K562 (cell line): ENCODE results near the gene PPM1N. TPM values are rescaled to one million over a fixed set of nuclear protein-coding genes. Genes with fewer than 3 reads are reported as not detected.

Experiments
- ATF2 ChIP-seq: sonication (generic); formaldehyde crosslinking; IDR thresholded peaks from 2 replicates; pipeline ENCODE4 v1.8.1; 2022; ENCODE audit warnings: missing genetic modification reagents
- CBFB ChIP-seq: sonication (generic); formaldehyde crosslinking; IDR thresholded peaks from 2 replicates; pipeline ENCODE4 v1.4.0; 2020; ENCODE audit warnings: mild to moderate bottlenecking, missing genetic modification reagents
- CCAR2 ChIP-seq: fragments of 200-400 bp; formaldehyde crosslinking; IDR thresholded peaks from 2 replicates; pipeline ENCODE4 v1.6.1; 2017; ENCODE audit warnings: mild to moderate bottlenecking, low read depth, low read length
- EGR1 ChIP-seq: fragments of 450-650 bp; conservative IDR thresholded peaks from 2 replicates; pipeline ENCODE4 v1.6.1; 2017; ENCODE audit warnings: mild to moderate bottlenecking
- ETV1 ChIP-seq: fragments of 450-650 bp; conservative IDR thresholded peaks from 2 replicates; pipeline ENCODE4 v1.6.1; 2016; ENCODE audit warnings: missing genetic modification characterization, control low read depth, low read depth, missing compliant biosample characterization
- EWSR1 ChIP-seq: fragments of 450-650 bp; IDR thresholded peaks from 2 replicates; pipeline ENCODE4 v1.6.1; 2018; ENCODE audit warnings: borderline replicate concordance, mild to moderate bottlenecking, low read depth, moderate library complexity; ENCODE audit not compliant: partially characterized antibody
- FOXJ2 ChIP-seq: fragments of 200-800 bp; sonication (Bioruptor generic); IDR thresholded peaks from 2 replicates; pipeline ENCODE4 v1.6.1; 2016; ENCODE audit warnings: missing genetic modification characterization, missing compliant biosample characterization
- HMG20B ChIP-seq: fragments of 250-450 bp; sonication (Bioruptor Pico); IDR thresholded peaks from 2 replicates; pipeline ENCODE4 v1.5.0; 2021; ENCODE audit warnings: mild to moderate bottlenecking
- KLF1 ChIP-seq: fragments of 450-650 bp; IDR thresholded peaks from 2 replicates; pipeline ENCODE4 v1.6.1; 2016; ENCODE audit warnings: missing genetic modification characterization, missing compliant biosample characterization
- LCOR ChIP-seq: sonication (generic); formaldehyde crosslinking; IDR thresholded peaks from 2 replicates; pipeline ENCODE4 v1.8.0; 2022; ENCODE audit warnings: mild to moderate bottlenecking, missing genetic modification reagents
- MTA1 ChIP-seq: fragments of 450-650 bp; IDR thresholded peaks from 2 replicates; pipeline ENCODE4 v1.6.1; 2017; ENCODE audit warnings: borderline replicate concordance
- RBM15 ChIP-seq: fragments of 200-400 bp; formaldehyde crosslinking; IDR thresholded peaks from 2 replicates; pipeline ENCODE4 v1.6.1; 2018; ENCODE audit warnings: mild to moderate bottlenecking, low read length, moderate library complexity; ENCODE audit not compliant: insufficient read depth
- ZBTB12 ChIP-seq: fragments of 250-450 bp; sonication (Bioruptor Pico); IDR thresholded peaks from 2 replicates; pipeline ENCODE4 v1.4.0; 2020
- ZBTB9 ChIP-seq: fragments of 450-650 bp; formaldehyde crosslinking; IDR thresholded peaks from 2 replicates; pipeline ENCODE4 v1.4.0; 2020; ENCODE audit warnings: mild to moderate bottlenecking, moderate library complexity
- ZKSCAN3 ChIP-seq: fragments of 250-450 bp; sonication (Bioruptor Pico); IDR thresholded peaks from 2 replicates; pipeline ENCODE4 v1.4.0; 2020
- ZNF449 ChIP-seq: fragments of 250-450 bp; sonication (Bioruptor Pico); IDR thresholded peaks from 2 replicates; pipeline ENCODE4 v1.8.0; 2022; ENCODE audit warnings: moderate library complexity, mild to moderate bottlenecking, inconsistent platforms
- ZNF609 ChIP-seq: sonication (generic); formaldehyde crosslinking; IDR thresholded peaks from 2 replicates; pipeline ENCODE4 v1.8.1; 2023; ENCODE audit warnings: missing genetic modification reagents, mild to moderate bottlenecking, borderline replicate concordance
- polyA plus RNA-seq, 8 experiments: library from polyadenylated mRNA; depleted of rRNA in 4 of 8; stranded (reverse) in 5 of 8; unstranded in 3 of 8; fragments of >200 nt; fragmentation: Nextera tagmentation in 2 of 8; fragmentation: Illumina TruSeq in 1 of 8; extraction: Ambion mirVana in 2 of 8; extraction: Trizol in 1 of 8; gene quantifications; 2 replicates each; pipeline versions ENCODE4 v1.2.1 to v1.2.3, GENCODE V29; 2011 to 2014; ENCODE audit warnings: inconsistent platforms in 1 of 8, missing spikeins in 1 of 8
- total RNA-seq, 7 experiments: library from RNA; depleted of rRNA in 6 of 7; stranded (reverse); fragments of >200 nt in 6 of 7; fragmentation: Illumina TruSeq in 2 of 7; extraction: Trizol in 2 of 7; gene quantifications; 2 replicates each; pipeline versions ENCODE4 v1.2.1 to v1.2.3, GENCODE V29; 2011 to 2021; ENCODE audit warnings: low replicate concordance in 1 of 7

PPM1N gene
- total and polyA plus RNA-seq, 9 of the 15 experiments (the other 6 are each of a cell fraction or from before 2014, with no cell fraction given) = 4.5 to 15.6 (median 8.7) TPM

- TF ChIP-seq ZNF609 = no peak
- no peak for TF ChIP-seq ZBTB9 (CRISPR knock-in tag)
- 0 out of 2 replicates have a peak, but pooled peaks have one; percentile 22 for TF ChIP-seq LCOR (CRISPR knock-in tag)
- TF ChIP-seq FOXJ2 (tag) = no peak
- TF ChIP-seq CBFB (CRISPR knock-in tag) = no peak
- TF ChIP-seq ZBTB12 (CRISPR knock-in tag) = no peak
- no peak for TF ChIP-seq EWSR1
- TF ChIP-seq EGR1 = peak; percentile 55
- no peak for TF ChIP-seq KLF1
- TF ChIP-seq RBM15 = no peak
- TF ChIP-seq ZKSCAN3 = no peak
- no peak for TF ChIP-seq CCAR2
- TF ChIP-seq MTA1 = no peak
- peak; percentile 92 for TF ChIP-seq ETV1
- no peak for TF ChIP-seq ZNF449
- TF ChIP-seq ATF2 (CRISPR knock-in tag) = no peak
- TF ChIP-seq HMG20B (CRISPR knock-in tag) = no peak
Observed at GRCh38 chr19:45492627-45493470, 5.4 kb upstream of the PPM1N start (continued).
